GM21367 (cell line): ENCODE data around the gene STRA6.

Experiments
- ATAC-seq: cut with Tn5 transposase; IDR thresholded peaks from one replicate; pipeline ENCODE4 v1.9.1; 2021; ENCODE audit not compliant: unreplicated experiment

STRA6 gene

GRCh38 chr15:74208496-74208895, 5.9 kb upstream of the STRA6 start:
- ATAC-seq = no peak

- no peak for ATAC-seq
Observed at GRCh38 chr15:74207652-74208440, 5.3 kb upstream of the STRA6 start.

GRCh38 chr15:74206801-74207281, 4.3 kb upstream of the STRA6 start:
- no peak for ATAC-seq

GRCh38 chr15:74205582-74205947, 3.0 kb upstream of the STRA6 start:
- no peak for ATAC-seq

GRCh38 chr15:74203914-74204431, 1.4 kb upstream of the STRA6 start:
- ATAC-seq = no peak

- ATAC-seq = no peak
Observed at GRCh38 chr15:74201710-74202420, 722 bp downstream of the STRA6 start.

GRCh38 chr15:74200871-74201419, 1.6 kb downstream of the STRA6 start:
- ATAC-seq = no peak

GRCh38 chr15:74200412-74200815, 2.2 kb downstream of the STRA6 start:
- ATAC-seq = no peak

- ATAC-seq = no peak
Observed at GRCh38 chr15:74199297-74199652, 3.3 kb downstream of the STRA6 start.

- no peak for ATAC-seq
Observed at GRCh38 chr15:74197176-74197965, 5.2 kb downstream of the STRA6 start.

- ATAC-seq = no peak
Observed at GRCh38 chr15:74196175-74196574, 6.4 kb downstream of the STRA6 start.

GRCh38 chr15:74194572-74195559, 7.7 kb downstream of the STRA6 start:
- ATAC-seq = no peak

- no peak for ATAC-seq
Observed at GRCh38 chr15:74193905-74194304, 8.7 kb downstream of the STRA6 start.

- no peak for ATAC-seq
Observed at GRCh38 chr15:74193299-74193718, 9.3 kb downstream of the STRA6 start.

GRCh38 chr15:74192751-74193150, 9.8 kb downstream of the STRA6 start:
- ATAC-seq = no peak

- ATAC-seq = no peak
Observed at GRCh38 chr15:74191798-74192197, 10.8 kb downstream of the STRA6 start.

GRCh38 chr15:74188216-74188615, 14.4 kb downstream of the STRA6 start:
- ATAC-seq = no peak

GRCh38 chr15:74185710-74186348, 16.8 kb downstream of the STRA6 start:
- ATAC-seq = no peak

- ATAC-seq = no peak
Observed at GRCh38 chr15:74184582-74185091, 17.9 kb downstream of the STRA6 start.
